K562 (cell line): ENCODE results near the gene RAI14. TPM values are rescaled to one million over a fixed set of nuclear protein-coding genes. Genes with fewer than 3 reads are reported as not detected.

Experiments
- ATAC-seq: fragments of 200-7000 bp; cut with Tn5 transposase; 3 replicates; pipeline ENCODE4 v1.9.1; 2020; ENCODE audit warnings: moderate library complexity
- BruUV-seq: library from RNA; stranded (reverse); fragments of 400-500 nt; replicated peaks from 2 replicates; lab custom pipeline; 2021; lab: Mats Ljungman, UMichigan
- CTCF ChIA-PET: fragments of 300-600 bp; formaldehyde crosslinking; extraction: SDS; loops from one replicate; lab custom pipeline; 2021; ENCODE audit warnings: low intra/inter-chr PET ratio; lab: Yijun Ruan, JAX
- POLR2A ChIA-PET: fragments of 300-600, 350-650 bp; sonication (Branson Sonifier 250); formaldehyde crosslinking; extraction: SDS; loops from one replicate; lab custom pipeline; 2021; ENCODE audit warnings: antibody characterized with exemption, inconsistent platforms; lab: Yijun Ruan, JAX
- DNase-seq, 4 experiments: peaks; one replicate each; pipeline versions ENCODE4 v3.0.0 to v3.0.0-alpha.2; 2011 to 2018; ENCODE audit warnings: low spot score in 3 of 4, mixed read lengths in 3 of 4; ENCODE audit errors: extremely low read depth in 1 of 4
- FAIRE-seq: peaks from 2 replicates; lab custom pipeline; 2011; peaks lifted over from hg19 to GRCh38; lab: Jason Lieb, UNC
- H2AFZ ChIP-seq: 2 replicates; pipeline ENCODE4 v1.6.0; 2011; ENCODE audit warnings: low read depth, low read length, control low read depth, inconsistent platforms
- H3K27ac ChIP-seq: fragments of 200-600 bp; 3 replicates; pipeline ENCODE4 v1.8.0; 2011; ENCODE audit warnings: low read depth, mild to moderate bottlenecking, control low read depth, inconsistent platforms, low read length, moderate library complexity, mixed read lengths; ENCODE audit errors: extremely low read depth
- H3K27me3 ChIP-seq, 2 experiments: fragments of 300-600 bp in 1 of 2; 2 replicates in 1 of 2; 3 replicates in 1 of 2; pipeline versions ENCODE4 v1.6.0 to v1.8.0; 2011; ENCODE audit warnings: inconsistent platforms in 2 of 2, low read length in 2 of 2, mild to moderate bottlenecking in 1 of 2, mixed read lengths in 1 of 2, moderate library complexity in 1 of 2; ENCODE audit not compliant: control insufficient read depth in 2 of 2, insufficient read depth in 2 of 2
- H3K36me3 ChIP-seq: fragments of 300-600 bp; 3 replicates; pipeline ENCODE4 v1.8.0; 2011; ENCODE audit warnings: mild to moderate bottlenecking, low read length, inconsistent platforms; ENCODE audit not compliant: control insufficient read depth, insufficient read depth
- H3K4me1 ChIP-seq, 2 experiments: fragments of 200-600 bp in 1 of 2; replicated peaks in 1 of 2; 2 replicates in 1 of 2; 3 replicates in 1 of 2; pipeline versions ENCODE4 v1.5.1 to v1.8.0; 2011; ENCODE audit warnings: inconsistent platforms in 2 of 2, low read length in 2 of 2, mild to moderate bottlenecking in 1 of 2, mixed read lengths in 1 of 2, moderate library complexity in 1 of 2; ENCODE audit not compliant: control insufficient read depth in 2 of 2, insufficient read depth in 2 of 2
- H3K4me2 ChIP-seq: 2 replicates; pipeline ENCODE4 v1.6.1; 2011; ENCODE audit warnings: low read length, control low read depth, inconsistent platforms, mixed read lengths; ENCODE audit not compliant: insufficient read depth
- H3K4me3 ChIP-seq: fragments of 200-600 bp; sonication (generic), shearing (Covaris generic); 2 replicates; pipeline ENCODE4 v1.5.1; 2016; ENCODE audit warnings: control low read depth, inconsistent platforms
- H3K79me2 ChIP-seq: fragments of 200-600 bp; 3 replicates; pipeline ENCODE4 v1.8.0; 2011; ENCODE audit warnings: low read length, inconsistent platforms; ENCODE audit not compliant: control insufficient read depth, insufficient read depth
- H3K9ac ChIP-seq, 2 experiments: 2 replicates each; pipeline versions ENCODE4 v1.6.0 to v1.6.1; 2011; ENCODE audit warnings: low read depth in 2 of 2, low read length in 2 of 2, control low read depth in 1 of 2, inconsistent platforms in 1 of 2, mild to moderate bottlenecking in 1 of 2, mixed read lengths in 1 of 2; ENCODE audit not compliant: insufficient read depth in 1 of 2
- H3K9me1 ChIP-seq: one replicate; pipeline ENCODE4 v1.6.0; 2011; ENCODE audit warnings: inconsistent platforms, mild to moderate bottlenecking, low read length, moderate library complexity; ENCODE audit not compliant: control insufficient read depth, insufficient read depth
- H3K9me3 ChIP-seq: replicated peaks from 2 replicates; pipeline ENCODE4 v1.5.1; 2011; ENCODE audit warnings: low read depth, low read length, inconsistent platforms; ENCODE audit not compliant: control insufficient read depth, insufficient read depth
- H4K20me1 ChIP-seq: replicated peaks from 2 replicates; pipeline ENCODE4 v1.6.1; 2011; ENCODE audit warnings: low read length, inconsistent platforms, mixed read lengths; ENCODE audit not compliant: control insufficient read depth, insufficient read depth
- ETV1 ChIP-seq: fragments of 450-650 bp; conservative IDR thresholded peaks from 2 replicates; pipeline ENCODE4 v1.6.1; 2016; ENCODE audit warnings: missing genetic modification characterization, control low read depth, low read depth, missing compliant biosample characterization
- NEUROD1 ChIP-seq: fragments of 150-350 bp; IDR thresholded peaks from 2 replicates; pipeline ENCODE4 v1.6.1; 2014; ENCODE audit warnings: borderline replicate concordance, low read length, low read depth; ENCODE audit not compliant: partially characterized antibody
- PATZ1 ChIP-seq: fragments of 250-450 bp; sonication (Bioruptor Pico); IDR thresholded peaks from 2 replicates; pipeline ENCODE4 v1.5.0; 2020; ENCODE audit warnings: mild to moderate bottlenecking, borderline replicate concordance
- RAD51 ChIP-seq: fragments of 450-650 bp; IDR thresholded peaks from 2 replicates; pipeline ENCODE4 v1.7.1; 2016; ENCODE audit warnings: low read depth, mild to moderate bottlenecking, borderline replicate concordance
- SETDB1 ChIP-seq: IDR thresholded peaks from one replicate; pipeline ENCODE4 v1.6.1; 2012; ENCODE audit warnings: low read length, control low read depth, inconsistent platforms
- ZBTB12 ChIP-seq: fragments of 250-450 bp; sonication (Bioruptor Pico); IDR thresholded peaks from 2 replicates; pipeline ENCODE4 v1.4.0; 2020
- ZBTB8A ChIP-seq: fragments of 450-650 bp; IDR thresholded peaks from 2 replicates; pipeline ENCODE4 v1.6.1; 2018; ENCODE audit warnings: mild to moderate bottlenecking, moderate library complexity; ENCODE audit not compliant: partially characterized antibody
- ZNF23 ChIP-seq: fragments of 250-450 bp; sonication (Bioruptor Pico); IDR thresholded peaks from 2 replicates; pipeline ENCODE4 v1.4.0; 2020; ENCODE audit warnings: mild to moderate bottlenecking
- ZNF507 ChIP-seq: conservative IDR thresholded peaks from 2 replicates; pipeline ENCODE4 v1.6.1; 2017; ENCODE audit warnings: missing genetic modification characterization, missing compliant biosample characterization
- WGBS: fragments of 100-300 bp; shearing (Covaris generic); methylation state at CpG from one replicate; pipeline ENCODE4 v1.1.6; 2016; ENCODE audit warnings: low coverage, mixed read lengths; ENCODE audit not compliant: insufficient coverage; ENCODE audit errors: missing lambda C conversion rate; 5-methylcytosine and 5-hydroxymethylcytosine counted together
- in situ Hi-C: fragments of 300-500 bp; cut with MboI; formaldehyde crosslinking; loops from 4 replicates; pipeline ENCODE4 v1.15.0; 2018; ENCODE audit warnings: inconsistent platforms, mixed read lengths
- intact Hi-C: fragments of 100-400 bp; cut with micrococcal nuclease; formaldehyde crosslinking; loops from 2 replicates; pipeline ENCODE4 v1.14.2; 2022
- polyA plus RNA-seq, 8 experiments: library from polyadenylated mRNA; depleted of rRNA in 4 of 8; stranded (reverse) in 5 of 8; unstranded in 3 of 8; fragments of >200 nt; fragmentation: Nextera tagmentation in 2 of 8; fragmentation: Illumina TruSeq in 1 of 8; extraction: Ambion mirVana in 2 of 8; extraction: Trizol in 1 of 8; gene quantifications; 2 replicates each; pipeline versions ENCODE4 v1.2.1 to v1.2.3, GENCODE V29; 2011 to 2014; ENCODE audit warnings: inconsistent platforms in 1 of 8, missing spikeins in 1 of 8
- total RNA-seq, 7 experiments: library from RNA; depleted of rRNA in 6 of 7; stranded (reverse); fragments of >200 nt in 6 of 7; fragmentation: Illumina TruSeq in 2 of 7; extraction: Trizol in 2 of 7; gene quantifications; 2 replicates each; pipeline versions ENCODE4 v1.2.1 to v1.2.3, GENCODE V29; 2011 to 2021; ENCODE audit warnings: low replicate concordance in 1 of 7
- TF ChIP-seq, protein P1 (sequence below): fragments of 450-650 bp; formaldehyde crosslinking; IDR thresholded peaks from 2 replicates; pipeline ENCODE4 v1.4.0; 2020; ENCODE audit warnings: mild to moderate bottlenecking, moderate library complexity

RAI14 gene
- total and polyA plus RNA-seq, 9 of the 15 experiments (the other 6 are each of a cell fraction or from before 2014, with no cell fraction given) = 11.3 to 82.5 (median 34.8) TPM

- no peak for TF ChIP-seq ETV1
Observed at GRCh38 chr5:34706084-34706483, 50.0 kb downstream of the RAI14 start (continued).

- no peak for DNase-seq
- no peaks in the 10 kb centered on the region for H3K9me3 ChIP-seq
- H2AFZ ChIP-seq = no peak overlapping the region
- H4K20me1 ChIP-seq = no peaks in the 10 kb centered on the region
- no peak overlapping the region for H3K9ac ChIP-seq
- no peaks in the 10 kb centered on the region for H3K9me1 ChIP-seq
- H3K36me3 ChIP-seq = no peaks in the 10 kb centered on the region; the same call in 2 of the 3 replicates
- H3K4me3 ChIP-seq = no peak overlapping the region
- no peak overlapping the region for H3K4me2 ChIP-seq
- no peaks in the 10 kb centered on the region for H3K27me3 ChIP-seq
- H3K79me2 ChIP-seq = peaks cover 3% of the 10 kb centered on the region; the same call in 1 of the 3 replicates
- WGBS = 70% methylated on average over 5 of the region's 5 CpGs
- BruUV-seq = no TSS peak
- CTCF ChIA-PET = interaction anchor here (0.6 kb wide), 1 partner anchor 250 kb away, joined by 3 read pairs; no protein-coding TSS in a partner anchor
- ATAC-seq = no peak
- POLR2A ChIA-PET = interaction anchor here (0.7 to 3.0 kb wide), 5 partner anchors 8 to 799 kb away, joined by 3 to 15 read pairs (median 4); no protein-coding TSS in a partner anchor
- in situ Hi-C loops = no loop called here
- no peak overlapping the region for H3K27ac ChIP-seq
- FAIRE-seq = no peak
- intact Hi-C loops = no loop called here
- H3K4me1 ChIP-seq = peaks cover 0 to 7% of the 10 kb centered on the region in 2 experiments; a peak in 2 of 5 replicates
- TF ChIP-seq SETDB1 (no peak), ZBTB8A (no peak), ZNF507 (tag) (no peak), PATZ1 (CRISPR knock-in tag) (no peak), NEUROD1 (no peak), RAD51 (no peak), ZNF23 (CRISPR knock-in tag) (no peak), ZBTB12 (CRISPR knock-in tag) (no peak)
- TF ChIP-seq, protein P1, sequence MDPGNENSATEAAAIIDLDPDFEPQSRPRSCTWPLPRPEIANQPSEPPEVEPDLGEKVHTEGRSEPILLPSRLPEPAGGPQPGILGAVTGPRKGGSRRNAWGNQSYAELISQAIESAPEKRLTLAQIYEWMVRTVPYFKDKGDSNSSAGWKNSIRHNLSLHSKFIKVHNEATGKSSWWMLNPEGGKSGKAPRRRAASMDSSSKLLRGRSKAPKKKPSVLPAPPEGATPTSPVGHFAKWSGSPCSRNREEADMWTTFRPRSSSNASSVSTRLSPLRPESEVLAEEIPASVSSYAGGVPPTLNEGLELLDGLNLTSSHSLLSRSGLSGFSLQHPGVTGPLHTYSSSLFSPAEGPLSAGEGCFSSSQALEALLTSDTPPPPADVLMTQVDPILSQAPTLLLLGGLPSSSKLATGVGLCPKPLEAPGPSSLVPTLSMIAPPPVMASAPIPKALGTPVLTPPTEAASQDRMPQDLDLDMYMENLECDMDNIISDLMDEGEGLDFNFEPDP (CRISPR knock-in tag) = no peak
Observed at GRCh38 chr5:34707451-34708107, 51.5 kb downstream of the RAI14 start.
